Neural cell (in vitro differentiated cells): ENCODE results near the gene SPATA2L. TPM values are rescaled to one million over a fixed set of nuclear protein-coding genes. Genes with fewer than 3 reads are reported as not detected.
A peak's percentile ranks its signal among the peaks of the same experiment; 100 is the strongest.

Source experiments
- H2AFZ ChIP-seq: fragments of 200-600, 300-800 bp; sonication (generic), shearing (Covaris generic); 2 replicates; pipeline ENCODE4 v1.6.0; 2014; ENCODE audit warnings: low read depth, mild to moderate bottlenecking, antibody characterized with exemption, low read length, moderate library complexity
- H3F3A ChIP-seq: fragments of 200-600 bp; shearing (Covaris generic); 2 replicates; pipeline ENCODE4 v1.6.1; 2016; ENCODE audit warnings: mild to moderate bottlenecking, moderate library complexity, mixed read lengths, antibody characterized with exemption, low read length; ENCODE audit not compliant: insufficient read depth, poor library complexity, severe bottlenecking
- H3K27ac ChIP-seq: fragments of 200-600, 300-800 bp; sonication (generic), shearing (Covaris generic); 2 replicates; pipeline ENCODE4 v1.5.1; 2014; ENCODE audit warnings: mild to moderate bottlenecking, low read length, moderate library complexity
- H3K27me3 ChIP-seq: fragments of 300-800, 200-600 bp; sonication (generic), shearing (Covaris generic); 2 replicates; pipeline ENCODE4 v1.6.0; 2014; ENCODE audit warnings: mild to moderate bottlenecking, low read depth, low read length, moderate library complexity; ENCODE audit not compliant: insufficient read depth
- H3K36me3 ChIP-seq: fragments of 300-800, 200-600 bp; sonication (generic), shearing (Covaris generic); 2 replicates; pipeline ENCODE4 v1.5.1; 2014; ENCODE audit warnings: mild to moderate bottlenecking, antibody characterized with exemption, low read length, moderate library complexity; ENCODE audit not compliant: insufficient read depth
- H3K4me2 ChIP-seq: fragments of 300-800, 200-600 bp; sonication (generic), shearing (Covaris generic); 2 replicates; pipeline ENCODE4 v1.6.0; 2014; ENCODE audit warnings: mild to moderate bottlenecking, low read length
- H3K4me3 ChIP-seq: fragments of 300-800, 200-600 bp; sonication (generic), shearing (Covaris generic); 2 replicates; pipeline ENCODE4 v1.5.1; 2014; ENCODE audit warnings: mild to moderate bottlenecking, low read length, moderate library complexity
- H3K79me2 ChIP-seq: fragments of 200-600 bp; shearing (Covaris generic); replicated peaks from 2 replicates; pipeline ENCODE4 v1.6.0; 2014; ENCODE audit warnings: mild to moderate bottlenecking, low read length, moderate library complexity; ENCODE audit not compliant: insufficient read depth
- H3K9ac ChIP-seq: fragments of 300-800, 200-600 bp; sonication (generic), shearing (Covaris generic); 2 replicates; pipeline ENCODE4 v1.6.1; 2016; ENCODE audit warnings: mild to moderate bottlenecking, low read length, mixed read lengths
- H3K9me2 ChIP-seq: fragments of 200-600 bp; shearing (Covaris generic); 2 replicates; pipeline ENCODE4 v1.6.1; 2016; ENCODE audit warnings: mild to moderate bottlenecking, low read length, mixed read lengths; ENCODE audit not compliant: insufficient read depth
- H3K9me3 ChIP-seq: fragments of 200-600, 300-800 bp; sonication (generic), shearing (Covaris generic); 2 replicates; pipeline ENCODE4 v1.6.1; 2016; ENCODE audit warnings: mild to moderate bottlenecking, mixed run types, low read length, moderate library complexity, mixed read lengths
- H4K20me1 ChIP-seq: fragments of 200-600 bp; shearing (Covaris generic); 2 replicates; pipeline ENCODE4 v1.6.1; 2016; ENCODE audit warnings: mild to moderate bottlenecking, mixed run types; ENCODE audit not compliant: insufficient read depth
- CTCF ChIP-seq: fragments of 450-650 bp; IDR thresholded peaks from 2 replicates; pipeline ENCODE4 v1.5.1; 2014; ENCODE audit warnings: antibody characterized with exemption, mild to moderate bottlenecking, moderate library complexity; ENCODE audit not compliant: poor library complexity, severe bottlenecking
- EP300 ChIP-seq: fragments of 450-650 bp; conservative IDR thresholded peaks from 2 replicates; pipeline ENCODE4 v1.6.1; 2014; ENCODE audit warnings: antibody characterized with exemption, mild to moderate bottlenecking, moderate library complexity; ENCODE audit not compliant: poor library complexity, severe bottlenecking
- EZH2 ChIP-seq: fragments of 200-600, 300-800 bp; shearing (Covaris generic), sonication (generic); IDR thresholded peaks from 2 replicates; pipeline ENCODE4 v1.6.1; 2014; ENCODE audit warnings: antibody characterized with exemption, low read length, borderline replicate concordance, mild to moderate bottlenecking; ENCODE audit not compliant: insufficient read depth, poor library complexity, severe bottlenecking
- MXI1 ChIP-seq: fragments of 450-650 bp; conservative IDR thresholded peaks from 2 replicates; pipeline ENCODE4 v1.6.1; 2014; ENCODE audit warnings: antibody characterized with exemption, mild to moderate bottlenecking; ENCODE audit not compliant: poor library complexity, severe bottlenecking
- POLR2AphosphoS5 ChIP-seq: IDR thresholded peaks from 2 replicates; pipeline ENCODE4 v1.6.1; 2012
- RAD21 ChIP-seq: fragments of 450-650 bp; conservative IDR thresholded peaks from 2 replicates; pipeline ENCODE4 v1.6.1; 2014; ENCODE audit warnings: antibody characterized with exemption, mild to moderate bottlenecking, moderate library complexity
- REST ChIP-seq: IDR thresholded peaks from 2 replicates; pipeline ENCODE4 v1.6.1; 2012; ENCODE audit warnings: borderline replicate concordance
- SMC3 ChIP-seq: fragments of 450-650 bp; conservative IDR thresholded peaks from 2 replicates; pipeline ENCODE4 v1.6.1; 2014; ENCODE audit warnings: antibody characterized with exemption, mild to moderate bottlenecking, moderate library complexity; ENCODE audit not compliant: poor library complexity
- TAF1 ChIP-seq: IDR thresholded peaks from 2 replicates; pipeline ENCODE4 v1.6.1; 2012; ENCODE audit warnings: low read depth
- polyA plus RNA-seq: library from polyadenylated mRNA; depleted of rRNA; stranded (reverse); fragments of >200 nt; gene quantifications from 2 replicates; pipeline ENCODE4 v1.2.3, GENCODE V29; 2014

SPATA2L gene
- polyA plus RNA-seq, 1 donor from 2014 or later: 39.1 TPM

GRCh38 chr16:89720813-89721545 lies 19.5 kb upstream of the SPATA2L start, which contains the start of the genes VPS9D1 and ZNF276:
TSS of gene VPS9D1 (minus strand) at chr16:89720898. CDS start at chr16:89720861, 37 bp downstream.
TSS of gene ZNF276 (plus strand) at chr16:89721537. CDS start at chr16:89721641, 104 bp downstream.
- Histone ChIP-seq H3K9ac (peak within 1 kb of the TSS; percentile 81), H3K36me3 (no peaks in the 10 kb centered on the region), H3K27me3 (no peaks in the 10 kb centered on the region), H2AFZ (no peak within 1 kb of the TSS), H3K4me3 (peak within 1 kb of the TSS; percentile 93), H3K4me2 (peak within 1 kb of the TSS; percentile 76), H3K27ac (peak within 1 kb of the TSS; percentile 78), H4K20me1 (peaks cover 9% of the 10 kb centered on the region), H3F3A (no peaks in the 10 kb centered on the region), H3K9me3 (no peaks in the 10 kb centered on the region), H3K9me2 (no peaks in the 10 kb centered on the region), H3K79me2 (no peaks in the 10 kb centered on the region)
- peak; percentile 57 for TF ChIP-seq POLR2AphosphoS5
- peak; percentile 83 for TF ChIP-seq TAF1
- peak; percentile 56 for TF ChIP-seq EP300
- TF ChIP-seq REST: peak; percentile 40
- TF ChIP-seq CTCF: peak; percentile 10
- TF ChIP-seq RAD21: no peak
- no peak for TF ChIP-seq EZH2
- TF ChIP-seq MXI1: peak; percentile 96
- TF ChIP-seq SMC3: peak; percentile 6

GRCh38 chr16:89720551-89720812 lies 19.0 kb upstream of the SPATA2L start:
- peak overlapping the region; percentile 81 for H3K9ac ChIP-seq
- no peaks in the 10 kb centered on the region for H3K9me3 ChIP-seq
- H3K4me2 ChIP-seq: peak overlapping the region; percentile 76
- H3K36me3 ChIP-seq: no peaks in the 10 kb centered on the region
- H3K4me3 ChIP-seq: peak overlapping the region; percentile 93
- TF ChIP-seq CTCF (no peak), TAF1 (peak; percentile 26)
- no peaks in the 10 kb centered on the region for H3K9me2 ChIP-seq
- H3F3A ChIP-seq: no peaks in the 10 kb centered on the region
- peaks cover 9% of the 10 kb centered on the region for H4K20me1 ChIP-seq
- no peaks in the 10 kb centered on the region for H3K27me3 ChIP-seq
- no peak overlapping the region for H2AFZ ChIP-seq
- H3K79me2 ChIP-seq: no peaks in the 10 kb centered on the region
- peak overlapping the region; percentile 78 for H3K27ac ChIP-seq
